PC-3 (cell line): ENCODE data around the gene YLPM1. TPM values are rescaled to one million over a fixed set of nuclear protein-coding genes. Genes with fewer than 3 reads are reported as not detected.

ENCODE experiments used
- ATAC-seq: fragments of 200-7000 bp; cut with Tn5 transposase; 2 replicates; pipeline ENCODE4 v1.9.1; 2020; ENCODE audit warnings: mild to moderate bottlenecking, moderate library complexity
- BruUV-seq: library from RNA; stranded (reverse); fragments of 400-500 nt; replicated peaks from 2 replicates; lab custom pipeline; 2021; lab: Mats Ljungman, UMichigan
- CTCF ChIA-PET: fragments of 300-600 bp; sonication (Branson Sonifier 250); formaldehyde crosslinking; loops from one replicate; lab custom pipeline; 2022; ENCODE audit warnings: antibody characterized with exemption; lab: Charles Lee
- POLR2A ChIA-PET: fragments of 300-600 bp; sonication (Branson Sonifier 250); formaldehyde crosslinking; loops from one replicate; lab custom pipeline; 2022; ENCODE audit warnings: antibody characterized with exemption; ENCODE audit not compliant: unreplicated experiment; lab: Charles Lee
- DNase-seq: peaks from one replicate; pipeline ENCODE4 v3.0.0-alpha.2; 2015
- H2AFZ ChIP-seq: fragments of 300-600 bp; sonication (generic); 2 replicates; pipeline ENCODE4 v1.6.0; 2016; ENCODE audit warnings: antibody characterized with exemption, low read length
- H3F3A ChIP-seq: fragments of 300-600 bp; sonication (generic); one replicate; pipeline ENCODE4 v1.6.0; 2017; ENCODE audit warnings: antibody characterized with exemption, low read length, control low read depth, mild to moderate bottlenecking; ENCODE audit not compliant: unreplicated experiment
- H3K27ac ChIP-seq: fragments of 300-600 bp; sonication (generic); 2 replicates; pipeline ENCODE4 v1.5.1; 2016; ENCODE audit warnings: mild to moderate bottlenecking, low read length
- H3K27me3 ChIP-seq: fragments of 300-600 bp; sonication (generic); 2 replicates; pipeline ENCODE4 v1.6.1; 2016; ENCODE audit warnings: low read length, mixed read lengths
- H3K36me3 ChIP-seq: fragments of 300-600 bp; sonication (generic); 2 replicates; pipeline ENCODE4 v1.6.1; 2016; ENCODE audit warnings: low read depth, mixed run types, low read length, mixed read lengths
- H3K4me1 ChIP-seq: fragments of 300-600 bp; sonication (generic); 2 replicates; pipeline ENCODE4 v1.5.1; 2016; ENCODE audit warnings: low read length; ENCODE audit not compliant: insufficient read depth
- H3K4me2 ChIP-seq: fragments of 300-600 bp; sonication (generic); 2 replicates; pipeline ENCODE4 v1.6.0; 2016; ENCODE audit warnings: low read length
- H3K4me3 ChIP-seq: fragments of 300-600 bp; sonication (generic); 2 replicates; pipeline ENCODE4 v1.5.1; 2016; ENCODE audit warnings: mild to moderate bottlenecking, low read length, mixed read lengths
- H3K79me2 ChIP-seq: fragments of 300-600 bp; sonication (generic); 2 replicates; pipeline ENCODE4 v1.6.1; 2017; ENCODE audit warnings: low read length, mixed read lengths
- H3K9ac ChIP-seq: fragments of 300-600 bp; sonication (generic); 2 replicates; pipeline ENCODE4 v1.6.0; 2016; ENCODE audit warnings: mild to moderate bottlenecking, low read length
- H3K9me2 ChIP-seq: fragments of 300-600 bp; sonication (generic); replicated peaks from 2 replicates; pipeline ENCODE4 v1.6.1; 2016; ENCODE audit warnings: mixed run types, low read length, mixed read lengths
- H3K9me3 ChIP-seq: fragments of 300-600 bp; sonication (generic); 2 replicates; pipeline ENCODE4 v1.6.1; 2016; ENCODE audit warnings: low read length, mixed read lengths
- H4K20me1 ChIP-seq: fragments of 300-600 bp; sonication (generic); 2 replicates; pipeline ENCODE4 v1.6.1; 2016; ENCODE audit warnings: low read length, mixed read lengths
- EZH2 ChIP-seq: fragments of 300-600 bp; sonication (generic); IDR thresholded peaks from one replicate; pipeline ENCODE4 v1.6.1; 2017; ENCODE audit warnings: antibody characterized with exemption, mild to moderate bottlenecking, low read length; ENCODE audit not compliant: unreplicated experiment
- EZH2phosphoT487 ChIP-seq: fragments of 300-600 bp; sonication (generic); IDR thresholded peaks from 2 replicates; pipeline ENCODE4 v1.6.1; 2018; ENCODE audit warnings: mild to moderate bottlenecking, antibody characterized with exemption, low read length, borderline replicate concordance
- intact Hi-C: fragments of 100-400 bp; cut with micrococcal nuclease; formaldehyde crosslinking; loops from 2 replicates; pipeline ENCODE4 v1.9.0; 2023
- total RNA-seq: library from RNA; depleted of rRNA; stranded (reverse); fragments of >200 nt; gene quantifications from 2 replicates; pipeline ENCODE4 v1.2.3, GENCODE V29; 2014
- TF ChIP-seq, protein P1 (sequence below): fragments of 300-600 bp; sonication (generic); conservative IDR thresholded peaks from 2 replicates; pipeline ENCODE4 v1.5.1; 2017; ENCODE audit warnings: antibody characterized with exemption, low read depth, mild to moderate bottlenecking, low read length

YLPM1 gene
- total RNA-seq, 1 experiment from 2014 or later: 25.1 TPM

- DNase-seq: no peak
- no peak for ATAC-seq
- ChIA-PET POLR2A (no interaction called here), CTCF (no interaction called here)
- intact Hi-C loops: no loop called here
- no TSS peak for BruUV-seq
- Histone ChIP-seq H3F3A (no peaks in the 10 kb centered on the region), H3K9me2 (no peaks in the 10 kb centered on the region), H3K27ac (no peak overlapping the region), H3K36me3 (no peaks in the 10 kb centered on the region), H3K9me3 (no peaks in the 10 kb centered on the region), H3K4me3 (no peak overlapping the region), H3K79me2 (no peaks in the 10 kb centered on the region), H3K9ac (no peak overlapping the region), H3K4me1 (no peaks in the 10 kb centered on the region), H4K20me1 (no peaks in the 10 kb centered on the region), H2AFZ (no peak overlapping the region), H3K4me2 (no peak overlapping the region), H3K27me3 (no peaks in the 10 kb centered on the region)
- TF ChIP-seq EZH2phosphoT487: no peak
- TF ChIP-seq, protein P1, sequence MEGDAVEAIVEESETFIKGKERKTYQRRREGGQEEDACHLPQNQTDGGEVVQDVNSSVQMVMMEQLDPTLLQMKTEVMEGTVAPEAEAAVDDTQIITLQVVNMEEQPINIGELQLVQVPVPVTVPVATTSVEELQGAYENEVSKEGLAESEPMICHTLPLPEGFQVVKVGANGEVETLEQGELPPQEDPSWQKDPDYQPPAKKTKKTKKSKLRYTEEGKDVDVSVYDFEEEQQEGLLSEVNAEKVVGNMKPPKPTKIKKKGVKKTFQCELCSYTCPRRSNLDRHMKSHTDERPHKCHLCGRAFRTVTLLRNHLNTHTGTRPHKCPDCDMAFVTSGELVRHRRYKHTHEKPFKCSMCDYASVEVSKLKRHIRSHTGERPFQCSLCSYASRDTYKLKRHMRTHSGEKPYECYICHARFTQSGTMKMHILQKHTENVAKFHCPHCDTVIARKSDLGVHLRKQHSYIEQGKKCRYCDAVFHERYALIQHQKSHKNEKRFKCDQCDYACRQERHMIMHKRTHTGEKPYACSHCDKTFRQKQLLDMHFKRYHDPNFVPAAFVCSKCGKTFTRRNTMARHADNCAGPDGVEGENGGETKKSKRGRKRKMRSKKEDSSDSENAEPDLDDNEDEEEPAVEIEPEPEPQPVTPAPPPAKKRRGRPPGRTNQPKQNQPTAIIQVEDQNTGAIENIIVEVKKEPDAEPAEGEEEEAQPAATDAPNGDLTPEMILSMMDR: no peak
- no peak for TF ChIP-seq EZH2
Measured at GRCh38 chr14:74841230-74842207, 78.4 kb downstream of the YLPM1 start.

- H3K27ac ChIP-seq: no peak overlapping the region
- BruUV-seq: no TSS peak
- H3F3A ChIP-seq: no peaks in the 10 kb centered on the region
- H3K4me1 ChIP-seq: 0 out of 2 replicates have a peak, but pooled peaks cover 6% of the 10 kb centered on the region
- no peaks in the 10 kb centered on the region for H3K36me3 ChIP-seq
- H3K4me3 ChIP-seq: no peak overlapping the region
- no peaks in the 10 kb centered on the region for H3K9me2 ChIP-seq
- ATAC-seq (no peak), DNase-seq (no peak)
- H3K9ac ChIP-seq: no peak overlapping the region
- ChIA-PET CTCF (no interaction called here), POLR2A (no interaction called here)
- intact Hi-C loops: no loop called here
- no peaks in the 10 kb centered on the region for H3K27me3 ChIP-seq
- no peak overlapping the region for H2AFZ ChIP-seq
- H4K20me1 ChIP-seq: no peaks in the 10 kb centered on the region
- no peaks in the 10 kb centered on the region for H3K9me3 ChIP-seq
- H3K4me2 ChIP-seq: no peak overlapping the region
- TF ChIP-seq, protein P1: no peak
- no peaks in the 10 kb centered on the region for H3K79me2 ChIP-seq
Measured at GRCh38 chr14:74843653-74844052, 80.5 kb downstream of the YLPM1 start.

DNA sequence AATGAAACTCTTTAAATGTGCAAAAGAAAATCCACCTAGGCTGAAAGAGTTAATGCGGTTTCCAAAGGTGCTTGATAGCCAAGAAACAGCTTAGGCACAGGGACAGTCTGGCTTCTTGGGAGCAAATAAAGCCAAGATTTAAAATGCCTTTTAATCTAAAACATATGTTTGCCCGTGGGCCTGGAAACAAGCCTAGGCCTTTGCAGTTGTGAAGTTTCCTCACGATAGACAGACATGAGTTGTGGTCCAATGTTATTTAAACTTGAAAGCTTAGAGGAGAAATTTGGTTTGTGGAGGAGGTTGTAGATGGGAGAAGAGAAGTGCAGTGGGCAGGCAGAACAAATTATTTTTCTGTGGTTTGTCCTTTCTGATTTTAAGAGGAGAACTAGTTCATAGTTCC is 83.1 kb downstream of the YLPM1 start:
- ATAC-seq (no peak), DNase-seq (no peak)
- H2AFZ ChIP-seq: no peak overlapping the region
- no peak overlapping the region for H3K9ac ChIP-seq
- no peaks in the 10 kb centered on the region for H3K36me3 ChIP-seq
- no TSS peak for BruUV-seq
- intact Hi-C loops: no loop called here
- CTCF ChIA-PET: no interaction called here
- TF ChIP-seq EZH2 (no peak), EZH2phosphoT487 (no peak)
- TF ChIP-seq, protein P1: no peak
- no peaks in the 10 kb centered on the region for H3K79me2 ChIP-seq
- H4K20me1 ChIP-seq: no peaks in the 10 kb centered on the region
- no peak overlapping the region for H3K4me3 ChIP-seq
- H3K27me3 ChIP-seq: no peaks in the 10 kb centered on the region
- no peak overlapping the region for H3K4me2 ChIP-seq
- H3K27ac ChIP-seq: no peak overlapping the region
- H3F3A ChIP-seq: no peaks in the 10 kb centered on the region
- no peaks in the 10 kb centered on the region for H3K9me3 ChIP-seq
- H3K9me2 ChIP-seq: no peaks in the 10 kb centered on the region
- 0 out of 2 replicates have a peak, but pooled peaks cover 6% of the 10 kb centered on the region for H3K4me1 ChIP-seq
- POLR2A ChIA-PET: no interaction called here
